AG09319 (cell line): ENCODE results near the gene GGACT.

ENCODE experiments used
- DNase-seq: peaks from one replicate; pipeline ENCODE4 v3.0.0-alpha.2; 2010; ENCODE audit warnings: low read depth; ENCODE audit errors: extremely low read depth
- TF ChIP-seq, protein P1 (sequence below): IDR thresholded peaks from 2 replicates; pipeline ENCODE4 v1.5.1; 2011; ENCODE audit warnings: low read depth, mild to moderate bottlenecking, inconsistent platforms, low read length, moderate library complexity

GGACT gene

DNA sequence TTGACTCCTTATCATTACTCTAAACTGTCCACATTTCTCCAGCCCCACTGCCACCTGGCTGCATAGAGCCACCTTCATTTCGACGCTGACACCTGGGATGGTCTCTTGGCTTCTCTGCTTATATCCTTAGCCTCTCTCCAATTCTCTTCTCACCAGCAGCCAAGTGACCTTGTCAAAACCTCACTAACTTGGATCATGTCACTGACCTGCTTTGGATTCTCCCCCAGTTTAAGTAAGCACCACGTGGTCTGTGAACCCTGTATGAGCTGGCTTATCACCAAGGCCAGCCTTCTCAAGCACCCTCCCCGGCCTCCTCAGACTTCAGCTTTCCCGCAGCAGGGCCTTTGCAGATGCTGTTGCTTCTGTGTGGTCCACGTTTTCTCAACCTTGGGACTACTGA, 12.3 kb upstream of the GGACT start:
- no peak for DNase-seq
- TF ChIP-seq, protein P1, sequence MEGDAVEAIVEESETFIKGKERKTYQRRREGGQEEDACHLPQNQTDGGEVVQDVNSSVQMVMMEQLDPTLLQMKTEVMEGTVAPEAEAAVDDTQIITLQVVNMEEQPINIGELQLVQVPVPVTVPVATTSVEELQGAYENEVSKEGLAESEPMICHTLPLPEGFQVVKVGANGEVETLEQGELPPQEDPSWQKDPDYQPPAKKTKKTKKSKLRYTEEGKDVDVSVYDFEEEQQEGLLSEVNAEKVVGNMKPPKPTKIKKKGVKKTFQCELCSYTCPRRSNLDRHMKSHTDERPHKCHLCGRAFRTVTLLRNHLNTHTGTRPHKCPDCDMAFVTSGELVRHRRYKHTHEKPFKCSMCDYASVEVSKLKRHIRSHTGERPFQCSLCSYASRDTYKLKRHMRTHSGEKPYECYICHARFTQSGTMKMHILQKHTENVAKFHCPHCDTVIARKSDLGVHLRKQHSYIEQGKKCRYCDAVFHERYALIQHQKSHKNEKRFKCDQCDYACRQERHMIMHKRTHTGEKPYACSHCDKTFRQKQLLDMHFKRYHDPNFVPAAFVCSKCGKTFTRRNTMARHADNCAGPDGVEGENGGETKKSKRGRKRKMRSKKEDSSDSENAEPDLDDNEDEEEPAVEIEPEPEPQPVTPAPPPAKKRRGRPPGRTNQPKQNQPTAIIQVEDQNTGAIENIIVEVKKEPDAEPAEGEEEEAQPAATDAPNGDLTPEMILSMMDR: no peak

DNA sequence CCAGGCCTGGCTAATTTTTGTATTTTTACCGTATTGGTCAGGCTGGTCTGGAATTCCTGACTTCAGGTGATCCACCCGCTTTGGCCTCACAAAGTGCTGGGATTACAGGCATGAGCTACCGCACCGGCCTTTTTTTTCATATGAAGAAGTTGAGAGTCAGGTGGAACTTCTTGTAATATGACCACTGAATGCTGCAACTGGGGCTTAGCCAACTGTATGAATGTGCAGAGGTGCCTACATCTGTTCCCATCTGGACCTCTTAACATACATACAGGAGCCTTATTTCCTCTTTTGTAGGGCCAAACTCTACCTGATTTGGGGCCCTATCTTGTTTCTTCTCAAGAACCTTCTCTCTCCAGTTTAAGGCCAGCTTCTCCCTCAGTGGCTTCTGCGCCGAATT, 11.9 kb upstream of the GGACT start:
- DNase-seq: no peak
- TF ChIP-seq, protein P1: no peak

DNA sequence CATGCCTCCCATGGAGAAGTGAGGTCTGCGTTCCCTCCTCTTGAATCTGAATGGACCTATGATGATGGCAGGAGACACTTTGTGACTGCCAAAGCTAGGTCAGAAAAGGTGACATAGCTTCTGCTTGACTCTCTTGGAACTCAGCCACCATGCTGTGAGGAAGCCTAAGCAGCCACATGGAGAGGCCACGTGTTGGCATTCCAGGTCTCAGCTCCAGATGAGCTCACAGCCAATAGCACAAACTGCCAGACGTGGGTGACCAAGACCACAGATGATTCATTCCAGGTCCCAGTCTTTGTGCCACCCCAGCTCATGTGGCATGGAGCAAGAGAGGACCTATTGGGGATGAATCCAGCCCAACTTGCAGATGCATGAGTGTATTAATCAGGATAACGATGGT, 8.7 kb upstream of the GGACT start:
- TF ChIP-seq, protein P1: no peak
- no peak for DNase-seq

DNA sequence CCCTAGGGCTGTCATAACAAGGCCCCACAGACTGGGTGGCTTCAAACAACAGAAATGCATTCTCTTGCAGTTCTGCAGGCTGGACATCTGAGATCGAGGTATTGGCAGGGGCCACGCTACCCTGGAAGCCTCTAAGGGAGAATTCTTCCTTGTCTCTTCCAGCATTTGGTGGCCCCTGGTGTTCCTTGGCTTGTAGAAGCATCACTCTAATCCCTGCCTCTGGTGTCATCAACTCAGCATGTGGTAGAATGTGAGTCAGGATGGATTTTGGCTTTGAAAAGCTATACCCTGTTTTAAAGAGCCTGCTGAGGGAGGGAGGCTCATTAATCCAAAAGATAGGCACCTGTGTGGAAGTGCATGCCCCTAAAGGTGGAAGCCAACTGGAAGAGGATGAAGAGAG, 7.9 kb upstream of the GGACT start:
- no peak for DNase-seq
- TF ChIP-seq, protein P1: no peak

DNA sequence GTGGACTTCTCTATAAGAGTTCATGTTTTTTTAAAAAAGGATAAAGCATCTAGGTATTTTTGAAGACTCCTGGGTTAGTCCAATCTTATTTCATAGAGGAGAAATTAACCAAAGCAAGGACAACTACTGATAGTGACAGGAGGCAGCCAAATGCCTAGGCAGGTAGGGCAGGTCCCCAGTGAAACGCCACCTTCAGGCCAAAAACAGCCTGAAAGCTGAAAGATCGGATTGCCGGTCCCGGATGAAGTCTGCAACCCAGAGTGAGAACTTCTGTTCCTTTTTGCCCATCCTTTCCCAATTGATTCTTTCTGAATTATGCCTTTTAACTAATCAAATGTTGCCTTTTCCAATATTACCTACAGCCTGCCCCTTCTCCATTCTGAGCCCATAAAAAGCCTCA, 6.1 kb upstream of the GGACT start:
- TF ChIP-seq, protein P1: peak; percentile 1
- no peak for DNase-seq

DNA sequence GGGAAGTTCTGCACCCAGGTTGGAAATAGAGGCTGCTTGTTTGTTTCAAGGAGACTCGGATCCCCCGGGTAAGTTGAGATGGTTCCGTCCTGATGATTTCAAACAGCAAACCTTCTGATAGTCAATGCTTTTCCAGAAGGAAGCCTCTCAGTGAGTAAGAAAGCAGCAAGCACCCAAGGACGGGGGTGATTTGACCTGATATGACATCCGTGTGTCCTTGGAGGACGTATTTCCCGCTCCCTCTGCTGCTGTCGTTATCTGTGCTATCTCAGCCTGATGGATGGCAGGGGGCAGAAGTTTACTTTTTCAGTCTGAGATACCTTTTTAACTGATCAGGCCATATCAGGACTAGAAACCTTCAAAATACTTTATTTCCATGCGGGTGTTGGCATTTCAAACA, 5.7 kb upstream of the GGACT start:
- TF ChIP-seq, protein P1: no peak
- no peak for DNase-seq

DNA sequence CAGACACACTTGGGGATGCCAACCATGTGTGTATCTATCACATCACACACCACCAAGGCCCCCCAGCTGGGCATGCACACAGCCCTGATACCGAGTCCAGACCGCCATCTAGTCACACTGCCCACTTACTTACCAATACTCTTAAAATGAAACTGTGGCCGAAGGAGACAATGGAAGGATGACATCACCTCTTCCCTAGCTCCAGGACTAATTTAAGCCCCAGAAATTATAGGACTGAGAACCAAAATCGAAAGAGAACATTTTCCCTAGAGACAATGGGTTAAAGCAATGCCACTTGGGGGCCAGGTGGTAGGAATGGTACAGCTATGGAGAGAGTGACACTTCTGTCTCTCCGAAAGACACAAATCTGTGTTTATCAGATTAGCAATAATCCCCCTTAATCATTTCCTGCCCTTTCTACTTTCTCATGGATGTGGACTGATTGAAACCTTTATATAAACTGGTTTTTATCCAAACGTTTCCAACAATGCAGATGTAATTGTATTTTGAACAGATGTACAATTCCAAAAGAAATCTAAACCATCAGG, 663 bp upstream of the GGACT start:
- DNase-seq: no peak
- TF ChIP-seq, protein P1: no peak
